HepG2 (cell line): ENCODE measurements around the gene EGR1. TPM values are rescaled to one million over a fixed set of nuclear protein-coding genes. Genes with fewer than 3 reads are reported as not detected.
A peak's percentile ranks its signal among the peaks of the same experiment; 100 is the strongest.

ENCODE experiments used
- EEA1 ChIP-seq: sonication (generic); formaldehyde crosslinking; IDR thresholded peaks from 2 replicates; pipeline ENCODE4 v1.5.1; 2020; ENCODE audit warnings: mild to moderate bottlenecking, missing genetic modification reagents, borderline replicate concordance
- HDAC1 ChIP-seq: sonication (generic); formaldehyde crosslinking; IDR thresholded peaks from 2 replicates; pipeline ENCODE4 v1.5.1; 2020; ENCODE audit warnings: mild to moderate bottlenecking, missing genetic modification reagents
- HNRNPLL ChIP-seq: fragments of 200-400 bp; formaldehyde crosslinking; IDR thresholded peaks from 2 replicates; pipeline ENCODE4 v1.6.1; 2017; ENCODE audit warnings: mild to moderate bottlenecking, low read depth, low read length; ENCODE audit not compliant: poor library complexity, severe bottlenecking
- TBP ChIP-seq: sonication (generic); formaldehyde crosslinking; IDR thresholded peaks from 2 replicates; pipeline ENCODE4 v1.5.0; 2020; ENCODE audit warnings: missing genetic modification reagents
- ZIK1 ChIP-seq: sonication (generic); formaldehyde crosslinking; IDR thresholded peaks from 2 replicates; pipeline ENCODE4 v1.5.0; 2020; ENCODE audit warnings: mild to moderate bottlenecking, low read depth, missing genetic modification reagents, borderline replicate concordance
- ZNF160 ChIP-seq: sonication (generic); formaldehyde crosslinking; IDR thresholded peaks from 2 replicates; pipeline ENCODE4 v1.8.0; 2022; ENCODE audit warnings: mild to moderate bottlenecking, inconsistent platforms, missing genetic modification reagents
- ZNF563 ChIP-seq: sonication (generic); formaldehyde crosslinking; IDR thresholded peaks from 2 replicates; pipeline ENCODE4 v1.8.0; 2022; ENCODE audit warnings: mild to moderate bottlenecking, moderate library complexity, missing genetic modification reagents
- ZNF619 ChIP-seq: sonication (generic); formaldehyde crosslinking; IDR thresholded peaks from 2 replicates; pipeline ENCODE4 v1.4.0; 2020; ENCODE audit warnings: mild to moderate bottlenecking, missing genetic modification reagents
- ZNF713 ChIP-seq: sonication (generic); formaldehyde crosslinking; IDR thresholded peaks from 2 replicates; pipeline ENCODE4 v1.4.0; 2020; ENCODE audit warnings: mild to moderate bottlenecking, missing genetic modification reagents
- ZNF772 ChIP-seq: sonication (generic); formaldehyde crosslinking; IDR thresholded peaks from 2 replicates; pipeline ENCODE4 v1.5.0; 2020; ENCODE audit warnings: mild to moderate bottlenecking, missing genetic modification reagents
- polyA plus RNA-seq, 8 experiments: library from polyadenylated mRNA; depleted of rRNA in 3 of 8; stranded (reverse) in 7 of 8; unstranded in 1 of 8; fragments of >200 nt; fragmentation: Illumina TruSeq in 4 of 8; extraction: Trizol in 4 of 8; gene quantifications; 2 replicates each; pipeline versions ENCODE4 v1.2.1 to v1.2.3, GENCODE V29; 2011 to 2016; ENCODE audit warnings: low read depth in 4 of 8, missing spikeins in 1 of 8, mixed read lengths in 1 of 8; ENCODE audit not compliant: insufficient read depth in 1 of 8
- total RNA-seq, 5 experiments: library from RNA; depleted of rRNA; stranded (reverse); fragments of >200 nt; fragmentation: Illumina TruSeq; extraction: Trizol; gene quantifications; 2 replicates each; pipeline ENCODE4 v1.2.3, GENCODE V29; 2016; ENCODE audit warnings: low read depth in 1 of 5
- TF ChIP-seq, protein P1 (sequence below): sonication (generic); formaldehyde crosslinking; IDR thresholded peaks from 2 replicates; pipeline ENCODE4 v1.5.0; 2020; ENCODE audit warnings: mild to moderate bottlenecking, missing genetic modification reagents, borderline replicate concordance
- TF ChIP-seq, protein P2 (sequence below): sonication (generic); formaldehyde crosslinking; IDR thresholded peaks from 2 replicates; pipeline ENCODE4 v1.5.1; 2020; ENCODE audit warnings: mild to moderate bottlenecking, missing genetic modification reagents, moderate library complexity
- TF ChIP-seq, protein P3 (sequence below): sonication (generic); formaldehyde crosslinking; IDR thresholded peaks from 2 replicates; pipeline ENCODE4 v1.4.0; 2020; ENCODE audit warnings: mild to moderate bottlenecking, missing genetic modification reagents

The EGR1 gene
- total and polyA plus RNA-seq, 2 of the 13 experiments (the other 11 are each of a cell fraction or from before 2014, with no cell fraction given) = 4.1 to 4.5 TPM

- TF ChIP-seq, protein P1, sequence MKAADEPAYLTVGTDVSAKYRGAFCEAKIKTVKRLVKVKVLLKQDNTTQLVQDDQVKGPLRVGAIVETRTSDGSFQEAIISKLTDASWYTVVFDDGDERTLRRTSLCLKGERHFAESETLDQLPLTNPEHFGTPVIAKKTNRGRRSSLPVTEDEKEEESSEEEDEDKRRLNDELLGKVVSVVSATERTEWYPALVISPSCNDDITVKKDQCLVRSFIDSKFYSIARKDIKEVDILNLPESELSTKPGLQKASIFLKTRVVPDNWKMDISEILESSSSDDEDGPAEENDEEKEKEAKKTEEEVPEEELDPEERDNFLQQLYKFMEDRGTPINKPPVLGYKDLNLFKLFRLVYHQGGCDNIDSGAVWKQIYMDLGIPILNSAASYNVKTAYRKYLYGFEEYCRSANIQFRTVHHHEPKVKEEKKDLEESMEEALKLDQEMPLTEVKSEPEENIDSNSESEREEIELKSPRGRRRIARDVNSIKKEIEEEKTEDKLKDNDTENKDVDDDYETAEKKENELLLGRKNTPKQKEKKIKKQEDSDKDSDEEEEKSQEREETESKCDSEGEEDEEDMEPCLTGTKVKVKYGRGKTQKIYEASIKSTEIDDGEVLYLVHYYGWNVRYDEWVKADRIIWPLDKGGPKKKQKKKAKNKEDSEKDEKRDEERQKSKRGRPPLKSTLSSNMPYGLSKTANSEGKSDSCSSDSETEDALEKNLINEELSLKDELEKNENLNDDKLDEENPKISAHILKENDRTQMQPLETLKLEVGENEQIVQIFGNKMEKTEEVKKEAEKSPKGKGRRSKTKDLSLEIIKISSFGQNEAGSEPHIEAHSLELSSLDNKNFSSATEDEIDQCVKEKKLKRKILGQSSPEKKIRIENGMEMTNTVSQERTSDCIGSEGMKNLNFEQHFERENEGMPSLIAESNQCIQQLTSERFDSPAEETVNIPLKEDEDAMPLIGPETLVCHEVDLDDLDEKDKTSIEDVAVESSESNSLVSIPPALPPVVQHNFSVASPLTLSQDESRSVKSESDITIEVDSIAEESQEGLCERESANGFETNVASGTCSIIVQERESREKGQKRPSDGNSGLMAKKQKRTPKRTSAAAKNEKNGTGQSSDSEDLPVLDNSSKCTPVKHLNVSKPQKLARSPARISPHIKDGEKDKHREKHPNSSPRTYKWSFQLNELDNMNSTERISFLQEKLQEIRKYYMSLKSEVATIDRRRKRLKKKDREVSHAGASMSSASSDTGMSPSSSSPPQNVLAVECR (CRISPR knock-in tag) = peak; percentile 18; the same call in 1 of the 2 replicates
- TF ChIP-seq ZIK1 (CRISPR knock-in tag) (no peak), HDAC1 (CRISPR knock-in tag) (no peak), TBP (CRISPR knock-in tag) (no peak), HNRNPLL (no peak), EEA1 (CRISPR knock-in tag) (no peak), ZNF563 (CRISPR knock-in tag) (no peak), ZNF619 (CRISPR knock-in tag) (no peak), ZNF713 (no peak), ZNF160 (no peak; the same call in 1 of the 2 replicates), ZNF772 (CRISPR knock-in tag) (no peak)
- TF ChIP-seq, protein P2, sequence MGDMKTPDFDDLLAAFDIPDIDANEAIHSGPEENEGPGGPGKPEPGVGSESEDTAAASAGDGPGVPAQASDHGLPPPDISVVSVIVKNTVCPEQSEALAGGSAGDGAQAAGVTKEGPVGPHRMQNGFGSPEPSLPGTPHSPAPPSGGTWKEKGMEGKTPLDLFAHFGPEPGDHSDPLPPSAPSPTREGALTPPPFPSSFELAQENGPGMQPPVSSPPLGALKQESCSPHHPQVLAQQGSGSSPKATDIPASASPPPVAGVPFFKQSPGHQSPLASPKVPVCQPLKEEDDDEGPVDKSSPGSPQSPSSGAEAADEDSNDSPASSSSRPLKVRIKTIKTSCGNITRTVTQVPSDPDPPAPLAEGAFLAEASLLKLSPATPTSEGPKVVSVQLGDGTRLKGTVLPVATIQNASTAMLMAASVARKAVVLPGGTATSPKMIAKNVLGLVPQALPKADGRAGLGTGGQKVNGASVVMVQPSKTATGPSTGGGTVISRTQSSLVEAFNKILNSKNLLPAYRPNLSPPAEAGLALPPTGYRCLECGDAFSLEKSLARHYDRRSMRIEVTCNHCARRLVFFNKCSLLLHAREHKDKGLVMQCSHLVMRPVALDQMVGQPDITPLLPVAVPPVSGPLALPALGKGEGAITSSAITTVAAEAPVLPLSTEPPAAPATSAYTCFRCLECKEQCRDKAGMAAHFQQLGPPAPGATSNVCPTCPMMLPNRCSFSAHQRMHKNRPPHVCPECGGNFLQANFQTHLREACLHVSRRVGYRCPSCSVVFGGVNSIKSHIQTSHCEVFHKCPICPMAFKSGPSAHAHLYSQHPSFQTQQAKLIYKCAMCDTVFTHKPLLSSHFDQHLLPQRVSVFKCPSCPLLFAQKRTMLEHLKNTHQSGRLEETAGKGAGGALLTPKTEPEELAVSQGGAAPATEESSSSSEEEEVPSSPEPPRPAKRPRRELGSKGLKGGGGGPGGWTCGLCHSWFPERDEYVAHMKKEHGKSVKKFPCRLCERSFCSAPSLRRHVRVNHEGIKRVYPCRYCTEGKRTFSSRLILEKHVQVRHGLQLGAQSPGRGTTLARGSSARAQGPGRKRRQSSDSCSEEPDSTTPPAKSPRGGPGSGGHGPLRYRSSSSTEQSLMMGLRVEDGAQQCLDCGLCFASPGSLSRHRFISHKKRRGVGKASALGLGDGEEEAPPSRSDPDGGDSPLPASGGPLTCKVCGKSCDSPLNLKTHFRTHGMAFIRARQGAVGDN (CRISPR knock-in tag) = peak; percentile 31; the same call in 1 of the 2 replicates
- TF ChIP-seq, protein P3, sequence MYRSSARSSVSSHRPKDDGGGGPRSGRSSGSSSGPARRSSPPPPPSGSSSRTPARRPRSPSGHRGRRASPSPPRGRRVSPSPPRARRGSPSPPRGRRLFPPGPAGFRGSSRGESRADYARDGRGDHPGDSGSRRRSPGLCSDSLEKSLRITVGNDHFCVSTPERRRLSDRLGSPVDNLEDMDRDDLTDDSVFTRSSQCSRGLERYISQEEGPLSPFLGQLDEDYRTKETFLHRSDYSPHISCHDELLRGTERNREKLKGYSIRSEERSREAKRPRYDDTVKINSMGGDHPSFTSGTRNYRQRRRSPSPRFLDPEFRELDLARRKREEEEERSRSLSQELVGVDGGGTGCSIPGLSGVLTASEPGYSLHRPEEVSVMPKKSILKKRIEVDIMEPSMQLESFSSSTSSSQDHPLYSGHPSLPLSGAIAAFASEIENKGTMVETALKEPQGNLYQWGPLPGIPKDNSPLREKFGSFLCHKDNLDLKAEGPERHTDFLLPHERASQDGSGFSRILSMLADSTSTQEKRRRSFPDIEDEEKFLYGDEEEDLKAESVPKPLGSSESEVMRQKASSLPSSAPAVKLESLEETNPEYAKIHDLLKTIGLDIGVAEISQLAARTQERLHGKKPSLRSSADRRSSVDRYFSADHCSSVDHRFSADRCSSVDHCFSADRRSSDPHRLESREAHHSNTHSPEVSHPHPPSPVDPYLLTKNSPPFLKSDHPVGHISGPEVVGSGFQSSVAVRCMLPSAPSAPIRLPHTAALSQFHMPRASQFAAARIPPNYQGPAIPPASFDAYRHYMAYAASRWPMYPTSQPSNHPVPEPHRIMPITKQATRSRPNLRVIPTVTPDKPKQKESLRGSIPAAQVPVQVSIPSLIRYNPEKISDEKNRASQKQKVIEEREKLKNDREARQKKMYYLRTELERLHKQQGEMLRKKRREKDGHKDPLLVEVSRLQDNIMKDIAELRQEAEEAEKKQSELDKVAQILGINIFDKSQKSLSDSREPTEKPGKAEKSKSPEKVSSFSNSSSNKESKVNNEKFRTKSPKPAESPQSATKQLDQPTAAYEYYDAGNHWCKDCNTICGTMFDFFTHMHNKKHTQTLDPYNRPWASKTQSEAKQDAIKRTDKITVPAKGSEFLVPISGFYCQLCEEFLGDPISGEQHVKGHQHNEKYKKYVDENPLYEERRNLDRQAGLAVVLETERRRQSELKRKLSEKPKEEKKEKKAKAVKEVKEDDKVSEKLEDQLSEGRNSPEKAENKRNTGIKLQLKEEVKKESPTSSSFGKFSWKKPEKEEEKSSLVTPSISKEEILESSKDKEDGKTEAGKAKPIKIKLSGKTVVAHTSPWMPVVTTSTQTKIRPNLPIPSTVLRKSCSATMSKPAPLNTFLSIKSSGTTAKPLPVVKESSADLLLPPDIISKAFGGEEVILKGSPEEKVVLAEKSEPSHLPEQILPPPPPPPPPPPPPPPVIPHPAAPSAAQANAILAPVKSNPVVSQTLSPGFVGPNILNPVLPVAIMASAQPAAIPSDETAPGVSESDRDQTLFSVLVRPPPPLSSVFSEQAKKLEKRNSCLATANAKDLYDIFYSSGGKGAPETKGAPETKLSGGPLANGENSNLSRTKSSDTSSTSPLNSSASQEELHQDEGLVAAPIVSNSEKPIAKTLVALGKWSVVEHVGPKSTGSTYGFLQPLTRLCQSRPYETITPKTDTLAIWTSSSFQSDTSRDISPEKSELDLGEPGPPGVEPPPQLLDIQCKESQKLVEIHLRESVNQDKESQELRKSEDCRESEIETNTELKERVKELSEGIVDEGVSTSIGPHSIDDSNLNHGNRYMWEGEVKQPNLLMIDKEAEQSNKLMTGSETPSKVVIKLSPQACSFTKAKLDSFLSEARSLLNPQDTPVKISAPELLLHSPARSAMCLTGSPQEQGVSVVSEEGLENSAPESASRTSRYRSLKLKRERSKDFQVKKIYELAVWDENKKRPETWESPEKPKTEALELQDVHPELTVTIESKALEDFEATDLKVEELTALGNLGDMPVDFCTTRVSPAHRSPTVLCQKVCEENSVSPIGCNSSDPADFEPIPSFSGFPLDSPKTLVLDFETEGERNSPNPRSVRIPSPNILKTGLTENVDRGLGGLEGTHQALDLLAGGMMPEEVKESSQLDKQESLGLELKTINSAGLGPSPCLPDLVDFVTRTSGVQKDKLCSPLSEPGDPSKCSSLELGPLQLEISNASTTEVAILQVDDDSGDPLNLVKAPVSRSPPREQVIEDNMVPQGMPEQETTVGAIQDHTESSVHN (CRISPR knock-in tag) = no peak
Observed at GRCh38 chr5:138489683-138490061, 24.4 kb downstream of the EGR1 start (continued).
